Panc1 (cell line): ENCODE results near the gene RAPGEF3. TPM values are rescaled to one million over a fixed set of nuclear protein-coding genes. Genes with fewer than 3 reads are reported as not detected.

Source experiments
- ATAC-seq: fragments of 200-7000 bp; cut with Tn5 transposase; 2 replicates; pipeline ENCODE4 v1.9.1; 2020; ENCODE audit warnings: mild to moderate bottlenecking, moderate library complexity
- BruUV-seq: library from RNA; stranded (reverse); fragments of 400-500 nt; replicated peaks from 2 replicates; lab custom pipeline; 2021; lab: Mats Ljungman, UMichigan
- CTCF ChIA-PET: fragments of 300-600 bp; sonication (Branson Sonifier 250); formaldehyde crosslinking; loops from one replicate; lab custom pipeline; 2022; ENCODE audit warnings: antibody characterized with exemption; lab: Charles Lee
- POLR2A ChIA-PET: fragments of 300-600 bp; sonication (Branson Sonifier 250); formaldehyde crosslinking; loops from one replicate; lab custom pipeline; 2022; ENCODE audit warnings: antibody characterized with exemption; lab: Charles Lee
- DNase-seq: peaks from one replicate; pipeline ENCODE4 v3.0.0-alpha.2; 2010; ENCODE audit warnings: low read depth, low spot score
- H3K27ac ChIP-seq: 2 replicates; pipeline ENCODE4 v1.5.1; 2011; ENCODE audit warnings: mild to moderate bottlenecking, low read length, inconsistent platforms
- H3K27me3 ChIP-seq: fragments of 200-500 bp; sonication (Bioruptor generic); 2 replicates; pipeline ENCODE4 v1.6.0; 2014; ENCODE audit warnings: low read length, inconsistent platforms; ENCODE audit not compliant: control insufficient read depth, insufficient read depth
- H3K36me3 ChIP-seq: fragments of 200-500 bp; sonication (Bioruptor generic); 2 replicates; pipeline ENCODE4 v1.5.1; 2014; ENCODE audit warnings: inconsistent platforms, mild to moderate bottlenecking, low read length, moderate library complexity; ENCODE audit not compliant: control insufficient read depth, insufficient read depth
- H3K4me1 ChIP-seq: 2 replicates; pipeline ENCODE4 v1.5.1; 2011; ENCODE audit warnings: inconsistent platforms, mild to moderate bottlenecking, low read length, moderate library complexity; ENCODE audit not compliant: control insufficient read depth, insufficient read depth
- H3K4me3 ChIP-seq, 2 experiments: 2 replicates each; pipeline ENCODE4 v1.5.1; 2011 to 2012; ENCODE audit warnings: low read depth in 2 of 2, low read length in 2 of 2, mild to moderate bottlenecking in 2 of 2, inconsistent platforms in 1 of 2, moderate library complexity in 1 of 2
- H3K9me3 ChIP-seq: fragments of 200-500 bp; sonication (Bioruptor generic); 2 replicates; pipeline ENCODE4 v1.5.1; 2014; ENCODE audit warnings: low read depth, mild to moderate bottlenecking, inconsistent platforms, low read length, moderate library complexity; ENCODE audit not compliant: control insufficient read depth, insufficient read depth
- POLR2AphosphoS5 ChIP-seq: IDR thresholded peaks from 2 replicates; pipeline ENCODE4 v1.6.1; 2012; ENCODE audit warnings: mild to moderate bottlenecking, low read depth, low read length, moderate library complexity
- REST ChIP-seq, 2 experiments: IDR thresholded peaks; 2 replicates each; pipeline ENCODE4 v1.6.1; 2011 to 2012; ENCODE audit warnings: low read depth in 2 of 2, control low read depth in 1 of 2, low read length in 1 of 2, mild to moderate bottlenecking in 1 of 2, moderate library complexity in 1 of 2; ENCODE audit not compliant: insufficient read depth in 1 of 2
- SIN3A ChIP-seq: IDR thresholded peaks from 2 replicates; pipeline ENCODE4 v1.6.1; 2012; ENCODE audit warnings: low read depth, mild to moderate bottlenecking, low read length, moderate library complexity, borderline replicate concordance; ENCODE audit not compliant: insufficient read depth
- TCF7L2 ChIP-seq: IDR thresholded peaks from 2 replicates; pipeline ENCODE4 v1.6.1; 2011; ENCODE audit warnings: mild to moderate bottlenecking, low read depth, low read length, inconsistent platforms
- in situ Hi-C: cut with HindIII; loops from 2 replicates; pipeline ENCODE4 v1.10.0; 2016; ENCODE audit warnings: low sequenced_read_pairs, low pct_unique_long_range_greater_than_20kb
- intact Hi-C: fragments of 100-400 bp; cut with micrococcal nuclease; formaldehyde crosslinking; loops from one replicate; pipeline ENCODE4 v1.10.0; 2022; ENCODE audit not compliant: unreplicated experiment
- total RNA-seq: library from RNA; stranded (reverse); gene quantifications from one replicate; pipeline ENCODE4 v1.2.1, GENCODE V29; 2021; ENCODE audit not compliant: unreplicated experiment
- TF ChIP-seq, protein P1 (sequence below): fragments of 450-650 bp; IDR thresholded peaks from 2 replicates; pipeline ENCODE4 v1.5.1; 2017; ENCODE audit warnings: mild to moderate bottlenecking

The RAPGEF3 gene
- total RNA-seq, 1 experiment from 2014 or later = 5.8 TPM

DNA sequence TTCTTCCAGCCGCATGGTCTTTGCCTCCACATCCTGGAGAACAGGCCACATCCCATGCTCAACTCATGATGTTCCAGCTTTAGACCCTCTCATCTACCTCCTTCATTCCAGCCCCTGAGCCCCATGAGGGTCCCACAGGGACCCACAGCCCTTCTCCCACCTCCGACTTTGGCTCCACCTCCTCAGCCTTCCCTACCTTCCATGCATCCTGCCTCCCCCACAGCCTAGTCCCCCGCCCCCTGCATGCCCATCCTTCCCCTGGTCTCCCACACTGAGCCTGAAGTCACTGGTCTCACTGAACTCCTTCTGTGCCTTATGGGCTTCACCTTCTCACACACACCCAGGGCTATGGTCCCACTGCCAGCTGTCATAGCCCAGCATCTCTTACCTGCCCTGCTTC is 9.8 kb downstream of the RAPGEF3 start:
- DNase-seq (no peak), ATAC-seq (no peak)
- no peak overlapping the region for H3K4me3 ChIP-seq
- peaks cover 5% of the 10 kb centered on the region for H3K4me1 ChIP-seq
- no TSS peak for BruUV-seq
- TF ChIP-seq POLR2AphosphoS5 (no peak), SIN3A (no peak), REST (IDR thresholded peaks at IDR 0.05; ENCODE audit: insufficient read depth in 1 of 2, low read depth in 2 of 2, low read length in 1 of 2) (no peak), TCF7L2 (no peak)
- TF ChIP-seq, protein P1, sequence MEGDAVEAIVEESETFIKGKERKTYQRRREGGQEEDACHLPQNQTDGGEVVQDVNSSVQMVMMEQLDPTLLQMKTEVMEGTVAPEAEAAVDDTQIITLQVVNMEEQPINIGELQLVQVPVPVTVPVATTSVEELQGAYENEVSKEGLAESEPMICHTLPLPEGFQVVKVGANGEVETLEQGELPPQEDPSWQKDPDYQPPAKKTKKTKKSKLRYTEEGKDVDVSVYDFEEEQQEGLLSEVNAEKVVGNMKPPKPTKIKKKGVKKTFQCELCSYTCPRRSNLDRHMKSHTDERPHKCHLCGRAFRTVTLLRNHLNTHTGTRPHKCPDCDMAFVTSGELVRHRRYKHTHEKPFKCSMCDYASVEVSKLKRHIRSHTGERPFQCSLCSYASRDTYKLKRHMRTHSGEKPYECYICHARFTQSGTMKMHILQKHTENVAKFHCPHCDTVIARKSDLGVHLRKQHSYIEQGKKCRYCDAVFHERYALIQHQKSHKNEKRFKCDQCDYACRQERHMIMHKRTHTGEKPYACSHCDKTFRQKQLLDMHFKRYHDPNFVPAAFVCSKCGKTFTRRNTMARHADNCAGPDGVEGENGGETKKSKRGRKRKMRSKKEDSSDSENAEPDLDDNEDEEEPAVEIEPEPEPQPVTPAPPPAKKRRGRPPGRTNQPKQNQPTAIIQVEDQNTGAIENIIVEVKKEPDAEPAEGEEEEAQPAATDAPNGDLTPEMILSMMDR = no peak
- H3K36me3 ChIP-seq = no peaks in the 10 kb centered on the region
- no peaks in the 10 kb centered on the region for H3K27me3 ChIP-seq
- H3K27ac ChIP-seq = no peak overlapping the region
- intact Hi-C loops = no loop called here
- ChIA-PET POLR2A (no interaction called here), CTCF (no interaction called here)
- in situ Hi-C loops = no loop called here
- no peaks in the 10 kb centered on the region for H3K9me3 ChIP-seq

DNA sequence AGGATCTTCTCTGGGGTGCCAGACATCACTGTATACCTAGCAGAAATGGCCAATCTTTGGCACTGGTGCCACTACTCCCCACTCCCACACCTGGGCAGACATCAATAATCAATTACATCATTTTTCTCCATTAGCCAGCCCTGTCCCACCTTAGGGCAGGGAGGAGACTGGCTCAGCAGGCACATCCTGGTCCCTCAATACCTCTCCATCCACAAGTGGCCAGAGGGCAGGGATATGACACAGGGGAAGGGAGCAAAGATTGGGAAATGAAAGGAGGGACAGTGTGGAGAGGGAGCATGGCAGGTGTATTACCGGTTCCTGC is 10.2 kb downstream of the RAPGEF3 start:
- Histone ChIP-seq H3K27me3 (no peaks in the 10 kb centered on the region), H3K9me3 (no peaks in the 10 kb centered on the region), H3K27ac (no peak overlapping the region), H3K4me3 (no peak overlapping the region), H3K4me1 (peaks cover under 1% of the 10 kb centered on the region; the same call in 1 of the 2 replicates), H3K36me3 (no peaks in the 10 kb centered on the region)
- ChIA-PET POLR2A (no interaction called here), CTCF (no interaction called here)
- in situ Hi-C loops (no loop called here), intact Hi-C loops (no loop called here)
- BruUV-seq = no TSS peak
- ATAC-seq = no peak
- TF ChIP-seq POLR2AphosphoS5 = no peak
- TF ChIP-seq SIN3A = no peak
- DNase-seq = no peak

GRCh38 chr12:47747596-47748506 is 10.8 kb downstream of the RAPGEF3 start:
- no peaks in the 10 kb centered on the region for H3K36me3 ChIP-seq
- intact Hi-C loops (no loop called here), in situ Hi-C loops (no loop called here)
- H3K9me3 ChIP-seq = no peaks in the 10 kb centered on the region
- BruUV-seq = no TSS peak
- ChIA-PET POLR2A (no interaction called here), CTCF (no interaction called here)
- ATAC-seq = no peak
- H3K4me3 ChIP-seq = no peak overlapping the region
- no peaks in the 10 kb centered on the region for H3K27me3 ChIP-seq
- no peak for DNase-seq
- no peak overlapping the region for H3K27ac ChIP-seq
- H3K4me1 ChIP-seq = no peaks in the 10 kb centered on the region
- no peak for TF ChIP-seq TCF7L2
- TF ChIP-seq SIN3A = no peak
- TF ChIP-seq, protein P1 = no peak
- TF ChIP-seq REST (IDR thresholded peaks at IDR 0.05; ENCODE audit: insufficient read depth in 1 of 2, low read depth in 2 of 2, low read length in 1 of 2) = no peak
- no peak for TF ChIP-seq POLR2AphosphoS5
